ENCODE results near the gene SLC30A4. TPM values are rescaled to one million over a fixed set of nuclear protein-coding genes. Genes with fewer than 3 reads are reported as not detected.

Gene SLC30A4
- total and polyA plus RNA-seq, 2 experiments from 2014 or later: 6.4 to 6.5 TPM

GRCh38 chr15:45456212-45457106, 66.1 kb downstream of the SLC30A4 start:
- 0 out of 2 replicates have a peak overlapping the region, but pooled peaks have one; percentile 87 for H2AFZ ChIP-seq
- no peaks in the 10 kb centered on the region for H3K36me3 ChIP-seq (ENCODE audit: low read depth)
- no peaks in the 10 kb centered on the region for H3K79me2 ChIP-seq (ENCODE audit: insufficient read depth)
- H3K4me2 ChIP-seq (ENCODE audit: unreplicated experiment): peak overlapping the region; percentile 80
- in situ Hi-C loops (cut with MboI): loop anchor here (5.0 kb wide), 1 partner anchor 156 kb away; no protein-coding TSS in a partner anchor
- H3K9me2 ChIP-seq (ENCODE audit: insufficient read depth): no peaks in the 10 kb centered on the region
- WGBS, 2 experiments (ENCODE audit: low coverage in 1 of 2, low lambda C conversion rate in 2 of 2, missing lambda C conversion rate in 2 of 2): 42 to 43% methylated on average over 22 of the region's 22 CpGs
- DNase-seq: peak; percentile 100
- no peak for TF ChIP-seq EZH2phosphoT487 (IDR thresholded peaks at IDR 0.05; ENCODE audit: insufficient read depth, low read depth)
- TF ChIP-seq EZH2 (IDR thresholded peaks at IDR 0.05; ENCODE audit: insufficient read depth, poor library complexity, severe bottlenecking): no peak
- H3K4me1 ChIP-seq (ENCODE audit: insufficient read depth): peaks cover 32% of the 10 kb centered on the region
- H3K9me3 ChIP-seq (ENCODE audit: low read depth): no peaks in the 10 kb centered on the region
- H3K4me3 ChIP-seq: peak overlapping the region; percentile 23; the same call in 1 of the 2 replicates
- peaks cover 23% of the 10 kb centered on the region for H3F3A ChIP-seq (ENCODE audit: insufficient read depth)
- H4K20me1 ChIP-seq (ENCODE audit: insufficient read depth): no peaks in the 10 kb centered on the region
- H3K9ac ChIP-seq: peak overlapping the region; percentile 81
- peak overlapping the region; percentile 98 for H3K27ac ChIP-seq
- no peaks in the 10 kb centered on the region for H3K27me3 ChIP-seq (replicated peaks; ENCODE audit: insufficient read depth)

- Histone ChIP-seq H4K20me1 (ENCODE audit: insufficient read depth) (no peaks in the 10 kb centered on the region), H2AFZ (peak overlapping the region; percentile 40; the same call in 1 of the 2 replicates), H3K27me3 (replicated peaks; ENCODE audit: insufficient read depth) (no peaks in the 10 kb centered on the region), H3K9me3 (ENCODE audit: low read depth) (no peaks in the 10 kb centered on the region), H3K79me2 (ENCODE audit: insufficient read depth) (no peaks in the 10 kb centered on the region), H3K36me3 (ENCODE audit: low read depth) (no peaks in the 10 kb centered on the region), H3K4me3 (peak overlapping the region; percentile 28), H3K9me2 (ENCODE audit: insufficient read depth) (no peaks in the 10 kb centered on the region), H3K4me2 (ENCODE audit: unreplicated experiment) (peak overlapping the region; percentile 56), H3K9ac (peak overlapping the region; percentile 62), H3K27ac (peak overlapping the region; percentile 55), H3F3A (ENCODE audit: insufficient read depth) (peaks cover 23% of the 10 kb centered on the region), H3K4me1 (ENCODE audit: insufficient read depth) (peaks cover 32% of the 10 kb centered on the region)
- DNase-seq: peak; percentile 97
- in situ Hi-C loops (cut with MboI): loop anchor here (5.0 kb wide), 1 partner anchor 157 kb away; no protein-coding TSS in a partner anchor
- WGBS, 2 experiments (ENCODE audit: low coverage in 1 of 2, low lambda C conversion rate in 2 of 2, missing lambda C conversion rate in 2 of 2): 3 to 5% methylated on average over 8 of the region's 8 CpGs
- TF ChIP-seq EZH2 (IDR thresholded peaks at IDR 0.05; ENCODE audit: insufficient read depth, poor library complexity, severe bottlenecking) (no peak), EZH2phosphoT487 (IDR thresholded peaks at IDR 0.05; ENCODE audit: insufficient read depth, low read depth) (no peak)
These were observed 67.7 kb downstream of the SLC30A4 start for GRCh38 chr15:45454814-45455213.

DNA sequence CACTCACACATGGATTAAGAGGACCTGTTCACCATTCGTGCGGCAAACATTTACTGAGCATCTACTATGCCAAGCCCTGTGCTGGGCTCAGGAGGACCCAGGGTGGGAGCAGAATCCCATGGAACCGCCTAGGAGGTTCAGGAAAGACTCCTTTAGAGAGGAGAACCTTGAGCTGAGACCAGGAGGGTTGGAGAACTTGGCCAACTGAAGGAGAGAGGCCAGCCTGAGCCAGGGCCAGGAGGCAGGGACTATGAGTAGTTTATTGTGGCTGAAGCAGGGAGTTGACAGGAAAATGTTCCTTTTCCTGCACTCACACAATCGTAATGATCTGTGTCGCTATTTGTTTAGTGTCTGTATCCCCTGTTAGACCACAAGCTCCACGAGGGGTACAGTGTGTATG, 71.3 kb downstream of the SLC30A4 start:
- WGBS, 2 experiments (ENCODE audit: low coverage in 1 of 2, low lambda C conversion rate in 2 of 2, missing lambda C conversion rate in 2 of 2): 85 to 92% methylated on average over 6 of the region's 6 CpGs
- DNase-seq: no peak
- in situ Hi-C loops (cut with MboI): no loop called here

GRCh38 chr15:45449916-45450867, 72.4 kb downstream of the SLC30A4 start:
- Histone ChIP-seq H3K9me2 (ENCODE audit: insufficient read depth) (no peaks in the 10 kb centered on the region), H3K9ac (no peak overlapping the region), H3F3A (ENCODE audit: insufficient read depth) (peaks cover under 1% of the 10 kb centered on the region; the same call in 1 of the 2 replicates), H3K36me3 (ENCODE audit: low read depth) (no peaks in the 10 kb centered on the region), H3K4me3 (no peak overlapping the region), H3K4me2 (ENCODE audit: unreplicated experiment) (no peak overlapping the region), H2AFZ (no peak overlapping the region), H3K27ac (no peak overlapping the region), H3K79me2 (ENCODE audit: insufficient read depth) (no peaks in the 10 kb centered on the region), H3K27me3 (replicated peaks; ENCODE audit: insufficient read depth) (no peaks in the 10 kb centered on the region), H4K20me1 (ENCODE audit: insufficient read depth) (no peaks in the 10 kb centered on the region), H3K9me3 (ENCODE audit: low read depth) (no peaks in the 10 kb centered on the region), H3K4me1 (ENCODE audit: insufficient read depth) (peaks cover 27% of the 10 kb centered on the region)
- DNase-seq: no peak
- no peak for TF ChIP-seq EZH2 (IDR thresholded peaks at IDR 0.05; ENCODE audit: insufficient read depth, poor library complexity, severe bottlenecking)
- TF ChIP-seq EZH2phosphoT487 (IDR thresholded peaks at IDR 0.05; ENCODE audit: insufficient read depth, low read depth): no peak
- in situ Hi-C loops (cut with MboI): no loop called here
- 94 to 95% methylated on average over 22 of the region's 22 CpGs for WGBS, 2 experiments (ENCODE audit: low coverage in 1 of 2, low lambda C conversion rate in 2 of 2, missing lambda C conversion rate in 2 of 2)

More for the DNA sequence above, 71.3 kb downstream of the SLC30A4 start:
- Histone ChIP-seq H3K9ac (no peak overlapping the region), H3K27me3 (replicated peaks; ENCODE audit: insufficient read depth) (no peaks in the 10 kb centered on the region), H3K36me3 (ENCODE audit: low read depth) (no peaks in the 10 kb centered on the region), H3K4me1 (ENCODE audit: insufficient read depth) (peaks cover 29% of the 10 kb centered on the region), H4K20me1 (ENCODE audit: insufficient read depth) (no peaks in the 10 kb centered on the region), H3K27ac (no peak overlapping the region), H3F3A (ENCODE audit: insufficient read depth) (peaks cover 10% of the 10 kb centered on the region; the same call in 1 of the 2 replicates), H2AFZ (no peak overlapping the region), H3K4me2 (ENCODE audit: unreplicated experiment) (no peak overlapping the region), H3K9me3 (ENCODE audit: low read depth) (no peaks in the 10 kb centered on the region), H3K9me2 (ENCODE audit: insufficient read depth) (no peaks in the 10 kb centered on the region), H3K4me3 (no peak overlapping the region), H3K79me2 (ENCODE audit: insufficient read depth) (no peaks in the 10 kb centered on the region)
- no peak for TF ChIP-seq EZH2phosphoT487 (IDR thresholded peaks at IDR 0.05; ENCODE audit: insufficient read depth, low read depth)
- TF ChIP-seq EZH2 (IDR thresholded peaks at IDR 0.05; ENCODE audit: insufficient read depth, poor library complexity, severe bottlenecking): no peak
